BJ (cell line): ENCODE data around the gene NEGR1. TPM values are rescaled to one million over a fixed set of nuclear protein-coding genes. Genes with fewer than 3 reads are reported as not detected.

Experiments used
- CTCF ChIA-PET: fragments of 350-600 bp; formaldehyde crosslinking; extraction: SDS; loops from one replicate; lab custom pipeline; 2021; ENCODE audit warnings: antibody characterized with exemption, inconsistent platforms; lab: Yijun Ruan, JAX
- POLR2A ChIA-PET: fragments of 300-600 bp; sonication (Branson Sonifier 250); formaldehyde crosslinking; extraction: SDS; loops from one replicate; lab custom pipeline; 2021; ENCODE audit warnings: antibody characterized with exemption; lab: Charles Lee
- DNase-seq: peaks from one replicate; pipeline ENCODE4 v3.0.0-alpha.2; 2011; ENCODE audit warnings: low read depth
- H3K27me3 ChIP-seq: 2 replicates; pipeline ENCODE4 v1.6.0; 2011; ENCODE audit warnings: low read length; ENCODE audit not compliant: control insufficient read depth, insufficient read depth
- H3K36me3 ChIP-seq: 2 replicates; pipeline ENCODE4 v1.5.1; 2011; ENCODE audit warnings: low read length; ENCODE audit not compliant: control insufficient read depth, insufficient read depth
- H3K4me3 ChIP-seq: 2 replicates; pipeline ENCODE4 v1.5.1; 2011; ENCODE audit warnings: low read depth, mild to moderate bottlenecking, control low read depth, low read length
- CTCF ChIP-seq: IDR thresholded peaks from 2 replicates; pipeline ENCODE4 v1.5.1; 2011; ENCODE audit warnings: low read depth, mild to moderate bottlenecking, control low read depth, inconsistent platforms, low read length, moderate library complexity; ENCODE audit not compliant: insufficient read depth
- polyA plus RNA-seq: library from polyadenylated mRNA; depleted of rRNA; stranded (reverse); fragments of >200 nt; gene quantifications from 2 replicates; pipeline ENCODE4 v1.2.3, GENCODE V29; 2011

The NEGR1 gene
- polyA plus RNA-seq, 1 experiment: 15.4 TPM

DNA sequence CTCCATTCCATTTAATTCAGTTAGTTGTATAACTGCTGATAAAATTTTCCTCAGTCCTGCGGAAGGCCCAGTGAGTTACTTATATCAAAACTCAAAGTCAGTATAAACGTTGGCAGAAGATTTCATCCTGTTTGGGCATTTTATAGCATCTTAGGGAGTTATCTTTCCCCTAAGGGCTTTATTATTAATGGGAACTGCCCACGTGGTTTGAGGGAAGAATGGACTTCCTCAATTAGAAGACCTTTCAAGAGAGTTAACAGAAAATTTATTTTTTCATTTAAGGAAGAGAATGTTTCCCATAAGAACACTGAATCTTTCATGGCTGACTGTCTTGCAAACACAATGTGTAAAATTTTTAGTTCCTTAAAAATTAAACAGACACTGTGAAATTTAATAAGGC is 400.1 kb downstream of the NEGR1 start:
- no peak for DNase-seq
- ChIA-PET CTCF (no interaction called here), POLR2A (no interaction called here)
- Histone ChIP-seq H3K4me3 (no peak overlapping the region), H3K36me3 (no peaks in the 10 kb centered on the region), H3K27me3 (no peaks in the 10 kb centered on the region)
- TF ChIP-seq CTCF: no peak

- H3K27me3 ChIP-seq: no peaks in the 10 kb centered on the region
- no peak for DNase-seq
- no peaks in the 10 kb centered on the region for H3K36me3 ChIP-seq
- TF ChIP-seq CTCF: no peak
- POLR2A ChIA-PET: no interaction called here
- CTCF ChIA-PET: no interaction called here
- no peak overlapping the region for H3K4me3 ChIP-seq
These were observed 400.7 kb downstream of the NEGR1 start for GRCh38 chr1:71881611-71882010.

DNA sequence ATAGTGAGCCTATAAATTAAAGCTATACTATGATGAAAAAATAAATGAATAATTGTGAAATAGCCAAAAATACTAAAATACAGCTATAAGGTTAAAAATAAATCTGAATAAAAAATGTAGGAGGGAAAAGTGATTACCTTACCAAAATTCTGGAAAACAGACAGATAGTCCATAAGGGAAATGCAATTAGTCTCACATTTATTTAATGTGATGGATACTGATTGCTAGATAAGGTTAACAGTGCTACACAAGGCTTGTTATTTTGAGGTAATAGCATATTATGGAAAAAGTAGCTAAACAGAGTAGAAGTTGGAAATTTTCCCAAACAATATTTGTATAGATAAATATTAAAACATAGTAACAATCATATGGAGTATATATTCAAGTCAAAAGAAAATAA is 413.0 kb downstream of the NEGR1 start:
- TF ChIP-seq CTCF: no peak
- Histone ChIP-seq H3K27me3 (no peaks in the 10 kb centered on the region), H3K4me3 (no peak overlapping the region), H3K36me3 (no peaks in the 10 kb centered on the region)
- ChIA-PET POLR2A (no interaction called here), CTCF (no interaction called here)
- DNase-seq: no peak

- Histone ChIP-seq H3K4me3 (no peak overlapping the region), H3K27me3 (no peaks in the 10 kb centered on the region), H3K36me3 (no peaks in the 10 kb centered on the region)
- TF ChIP-seq CTCF: no peak
- POLR2A ChIA-PET: no interaction called here
- DNase-seq: no peak
- CTCF ChIA-PET: interaction anchor here (0.9 kb wide), 1 partner anchor 21 kb away, joined by 3 read pairs; no protein-coding TSS in a partner anchor
These were observed 419.6 kb downstream of the NEGR1 start for GRCh38 chr1:71862756-71863155.

GRCh38 chr1:71861022-71861421 is 421.3 kb downstream of the NEGR1 start:
- POLR2A ChIA-PET: no interaction called here
- peak; percentile 23 for DNase-seq
- Histone ChIP-seq H3K4me3 (no peak overlapping the region), H3K27me3 (no peaks in the 10 kb centered on the region), H3K36me3 (no peaks in the 10 kb centered on the region)
- TF ChIP-seq CTCF: no peak
- CTCF ChIA-PET: interaction anchor here (0.7 kb wide), 1 partner anchor 26 kb away, joined by 3 read pairs; no protein-coding TSS in a partner anchor
